ENCODE data around the gene NNAT. TPM values are rescaled to one million over a fixed set of nuclear protein-coding genes. Genes with fewer than 3 reads are reported as not detected.
A peak's percentile ranks its signal among the peaks of the same experiment; 100 is the strongest.

Gene NNAT
- total and polyA plus RNA-seq, 8 donors = 2.8 to 65.2 (median 9.0) TPM

GRCh38 chr20:37524859-37525708 is 4.0 kb downstream of the NNAT start:
- Histone ChIP-seq H3K4me1 (peaks cover 37 to 76% (median 66%) of the 10 kb centered on the region in 4 donors), H3K36me3 (peaks cover 0 to 23% (median 0%) of the 10 kb centered on the region in 4 donors)

GRCh38 chr20:37525810-37526209 is 4.8 kb downstream of the NNAT start:
- WGBS, 5 donors = 61 to 81% (median 75%) methylated on average over 5 of the region's 5 CpGs
- Histone ChIP-seq H3K27me3 (no peaks in the 10 kb centered on the region), H3K9me3 (no peaks in the 10 kb centered on the region), H3K4me3 (peak overlapping the region; percentile 88 to 99 (median 96)), H3K36me3 (peaks cover 0 to 15% (median 0%) of the 10 kb centered on the region in 4 donors), H3K4me1 (peaks cover 33 to 69% (median 63%) of the 10 kb centered on the region in 4 donors), H3K27ac (peak overlapping the region in 4 of 5 donors; percentile 94 to 97 (median 96))
- TF ChIP-seq EP300 (IDR thresholded peaks at IDR 0.05) (no peak), POLR2A (IDR thresholded peaks at IDR 0.05) (no peak), POLR2AphosphoS5 (IDR thresholded peaks at IDR 0.05) (no peak), CTCF (IDR thresholded peaks at IDR 0.05) (no peak)
- intact Hi-C loops (cut with DNase I; ENCODE audit: low total_unique reads) = loop anchor here (5.0 to 10.0 kb wide), 2 partner anchors 121 to 324 kb away; no protein-coding TSS in a partner anchor
- DNase-seq = no peak

More at GRCh38 chr20:37524859-37525708, 4.0 kb downstream of the NNAT start:
- TF ChIP-seq CTCF (IDR thresholded peaks at IDR 0.05) = no peak
- TF ChIP-seq POLR2A (IDR thresholded peaks at IDR 0.05) = no peak
- no peak for TF ChIP-seq EP300 (IDR thresholded peaks at IDR 0.05)
- TF ChIP-seq POLR2AphosphoS5 (IDR thresholded peaks at IDR 0.05) = no peak
- no peaks in the 10 kb centered on the region for H3K27me3 ChIP-seq
- H3K27ac ChIP-seq = peak overlapping the region in 3 of 5 donors; percentile 18 to 96 (median 94)
- intact Hi-C loops (cut with DNase I; ENCODE audit: low total_unique reads) = loop anchor here (5.0 to 10.0 kb wide), 2 partner anchors 120 to 323 kb away; no protein-coding TSS in a partner anchor
- 49 to 64% (median 52%) methylated on average over 5 to 6 of the region's 6 CpGs for WGBS, 5 donors
- DNase-seq = peak in 1 of 2 donors; percentile 23
- H3K9me3 ChIP-seq = no peaks in the 10 kb centered on the region
- H3K4me3 ChIP-seq = peak overlapping the region in 2 of 4 donors; percentile 88 to 95

GRCh38 chr20:37526238-37526838 is 5.3 kb downstream of the NNAT start:
- DNase-seq = peak in 1 of 2 donors; percentile 77

More at GRCh38 chr20:37526238-37526838, 5.3 kb downstream of the NNAT start:
- TF ChIP-seq POLR2AphosphoS5 (IDR thresholded peaks at IDR 0.05) = peak in 2 of 3 donors; percentile 26 to 40
- no peak for TF ChIP-seq POLR2A (IDR thresholded peaks at IDR 0.05)
- no peak for TF ChIP-seq CTCF (IDR thresholded peaks at IDR 0.05)
- Histone ChIP-seq H3K27me3 (no peaks in the 10 kb centered on the region), H3K4me1 (peaks cover 33 to 64% (median 58%) of the 10 kb centered on the region in 4 donors), H3K27ac (peak overlapping the region; percentile 9 to 97 (median 96)), H3K9me3 (no peaks in the 10 kb centered on the region), H3K36me3 (peaks cover 0 to 10% (median 0%) of the 10 kb centered on the region in 4 donors), H3K4me3 (peak overlapping the region; percentile 88 to 99 (median 96))
- intact Hi-C loops (cut with DNase I; ENCODE audit: low total_unique reads) = loop anchor here (5.0 to 10.0 kb wide), 2 partner anchors 122 to 324 kb away; no protein-coding TSS in a partner anchor
- 1 to 12% (median 8%) methylated on average over 9 to 10 of the region's 10 CpGs for WGBS, 5 donors

Data from stomach (tissue), 9 donors.